ENCODE measurements around the gene FAM72B. TPM values are rescaled to one million over a fixed set of nuclear protein-coding genes. Genes with fewer than 3 reads are reported as not detected.
"Not testable (repeated sequence)": the region's sequence is repeated elsewhere in the genome, so short reads cannot be mapped to it uniquely, and the experiment has no call there.

Gene FAM72B
- total RNA-seq, 3 donors from 2014 or later, result 0.73 to 1.9 TPM; not detected in 1

GRCh38 chr1:121185140-121185708, 1.1 kb upstream of the FAM72B start:
- H3K4me1 ChIP-seq; DNase-seq (ENCODE audit: low spot score in 2 of 2); H3K36me3 ChIP-seq; H3K9me3 ChIP-seq; H3K27me3 ChIP-seq; intact Hi-C loops (cut with DNase I; ENCODE audit: low total_unique reads): not testable (repeated sequence)
- Histone ChIP-seq H3K27ac (peak overlapping the region; percentile 60 to 88), H3K4me3 (peak overlapping the region; percentile 45 to 67 (median 50))

GRCh38 chr1:121183867-121184266, 273 bp downstream of the FAM72B start:
- H3K4me3 ChIP-seq, result peak overlapping the region; percentile 20 to 59 (median 44)
- H3K4me1 ChIP-seq; H3K36me3 ChIP-seq; DNase-seq (ENCODE audit: low spot score in 2 of 2); H3K9me3 ChIP-seq; H3K27me3 ChIP-seq; H3K27ac ChIP-seq; intact Hi-C loops (cut with DNase I; ENCODE audit: low total_unique reads): not testable (repeated sequence)

DNA sequence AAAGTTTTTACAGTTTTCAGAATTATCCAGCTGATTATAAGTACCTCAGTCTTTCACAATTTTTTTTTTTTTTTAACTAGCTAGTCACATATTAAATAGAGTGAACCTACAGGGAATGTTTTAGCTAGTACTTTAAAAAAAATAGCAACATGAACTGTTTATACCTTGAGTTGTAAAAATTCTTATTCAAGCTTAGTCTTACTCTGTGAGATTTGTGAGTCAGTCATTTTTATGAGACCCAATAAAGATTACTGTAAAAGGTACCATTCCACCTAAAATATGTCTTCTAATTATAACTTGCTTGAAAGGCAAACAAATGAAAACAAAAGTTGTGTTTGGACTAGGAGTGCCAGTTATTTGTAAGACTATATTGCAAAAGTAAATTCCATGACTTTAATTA, 5.9 kb downstream of the FAM72B start:
- intact Hi-C loops (cut with DNase I; ENCODE audit: low total_unique reads); H3K27ac ChIP-seq; DNase-seq (ENCODE audit: low spot score in 2 of 2); H3K4me1 ChIP-seq; H3K27me3 ChIP-seq; H3K9me3 ChIP-seq; H3K4me3 ChIP-seq; H3K36me3 ChIP-seq: not testable (repeated sequence)

- H3K4me1 ChIP-seq; H3K4me3 ChIP-seq; H3K36me3 ChIP-seq; H3K27ac ChIP-seq; H3K9me3 ChIP-seq; H3K27me3 ChIP-seq; intact Hi-C loops (cut with DNase I; ENCODE audit: low total_unique reads); DNase-seq (ENCODE audit: low spot score in 2 of 2): not testable (repeated sequence)
These were observed 7.5 kb downstream of the FAM72B start for GRCh38 chr1:121176649-121177048.

DNA sequence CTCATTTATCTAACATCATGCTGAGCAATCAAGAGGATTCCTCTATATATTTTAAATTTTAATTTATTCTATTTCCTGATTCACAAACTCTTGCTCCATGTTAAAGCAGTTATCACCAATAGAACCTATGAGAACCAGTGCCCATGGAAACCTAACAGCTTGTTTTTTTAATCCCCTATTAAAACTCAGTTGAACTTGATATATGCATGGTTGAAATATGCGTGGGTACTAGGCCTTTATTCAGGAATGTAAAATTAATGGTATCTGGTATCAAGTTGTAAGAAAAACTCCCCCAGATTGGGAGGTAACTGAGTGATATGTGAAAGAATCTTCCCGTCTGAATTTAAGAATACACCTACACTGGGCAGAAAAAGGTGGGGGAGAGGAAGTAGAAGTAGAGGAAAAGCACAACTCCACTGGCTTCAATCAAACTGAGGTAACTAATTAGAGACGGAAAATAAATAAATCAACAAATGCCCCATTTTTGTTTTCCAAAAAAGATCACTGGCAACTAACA, 15.9 kb downstream of the FAM72B start:
- H3K36me3 ChIP-seq; intact Hi-C loops (cut with DNase I; ENCODE audit: low total_unique reads); DNase-seq (ENCODE audit: low spot score in 2 of 2); H3K27ac ChIP-seq; H3K4me3 ChIP-seq; H3K9me3 ChIP-seq; H3K27me3 ChIP-seq; H3K4me1 ChIP-seq: not testable (repeated sequence)

DNA sequence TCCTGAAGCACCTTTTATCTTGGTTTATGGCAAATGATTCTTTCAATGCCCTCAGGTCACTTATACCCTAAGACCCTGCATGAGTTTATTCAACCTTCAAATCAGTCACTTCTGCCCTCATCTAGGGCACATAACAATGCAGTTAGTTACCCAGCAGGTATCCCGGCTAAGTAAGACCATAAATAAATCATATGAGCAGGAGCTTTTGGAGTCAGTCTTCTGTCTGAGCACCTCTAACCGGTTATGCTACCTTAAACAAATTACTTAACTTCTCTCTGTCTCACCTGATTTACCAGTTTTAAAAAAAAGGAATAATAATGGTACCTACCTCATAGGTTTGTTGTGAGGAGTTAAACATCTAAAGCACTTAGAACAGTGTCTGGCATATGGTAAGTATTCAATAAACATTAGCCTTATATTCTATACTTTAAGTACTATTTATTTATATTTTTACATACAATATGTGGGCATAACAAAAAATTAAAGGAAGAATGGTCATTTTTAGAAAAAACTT, 16.9 kb downstream of the FAM72B start:
- H3K36me3 ChIP-seq; H3K27me3 ChIP-seq; H3K4me1 ChIP-seq; DNase-seq (ENCODE audit: low spot score in 2 of 2); H3K27ac ChIP-seq; H3K9me3 ChIP-seq; H3K4me3 ChIP-seq; intact Hi-C loops (cut with DNase I; ENCODE audit: low total_unique reads): not testable (repeated sequence)

DNA sequence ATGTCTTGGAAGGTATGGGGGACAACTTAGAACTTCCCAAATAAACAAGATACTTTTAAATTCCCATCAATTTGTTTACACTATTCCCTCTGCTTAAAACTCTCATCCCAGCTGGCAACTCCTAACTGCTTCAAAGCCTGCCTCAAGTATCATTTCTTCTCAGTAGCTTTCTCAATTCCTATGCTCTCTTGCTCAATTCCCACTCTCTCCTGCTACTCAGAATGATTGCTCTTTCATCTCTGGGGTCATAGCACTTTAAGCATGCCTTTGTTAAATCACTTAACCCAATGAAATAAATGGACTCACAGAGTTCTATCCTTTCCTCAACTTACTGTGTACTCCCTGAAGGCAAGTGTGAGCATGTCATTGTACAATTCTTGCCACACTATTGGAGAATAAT, 18.8 kb downstream of the FAM72B start:
- H3K4me1 ChIP-seq; intact Hi-C loops (cut with DNase I; ENCODE audit: low total_unique reads); DNase-seq (ENCODE audit: low spot score in 2 of 2); H3K4me3 ChIP-seq; H3K36me3 ChIP-seq; H3K9me3 ChIP-seq; H3K27me3 ChIP-seq; H3K27ac ChIP-seq: not testable (repeated sequence)

DNA sequence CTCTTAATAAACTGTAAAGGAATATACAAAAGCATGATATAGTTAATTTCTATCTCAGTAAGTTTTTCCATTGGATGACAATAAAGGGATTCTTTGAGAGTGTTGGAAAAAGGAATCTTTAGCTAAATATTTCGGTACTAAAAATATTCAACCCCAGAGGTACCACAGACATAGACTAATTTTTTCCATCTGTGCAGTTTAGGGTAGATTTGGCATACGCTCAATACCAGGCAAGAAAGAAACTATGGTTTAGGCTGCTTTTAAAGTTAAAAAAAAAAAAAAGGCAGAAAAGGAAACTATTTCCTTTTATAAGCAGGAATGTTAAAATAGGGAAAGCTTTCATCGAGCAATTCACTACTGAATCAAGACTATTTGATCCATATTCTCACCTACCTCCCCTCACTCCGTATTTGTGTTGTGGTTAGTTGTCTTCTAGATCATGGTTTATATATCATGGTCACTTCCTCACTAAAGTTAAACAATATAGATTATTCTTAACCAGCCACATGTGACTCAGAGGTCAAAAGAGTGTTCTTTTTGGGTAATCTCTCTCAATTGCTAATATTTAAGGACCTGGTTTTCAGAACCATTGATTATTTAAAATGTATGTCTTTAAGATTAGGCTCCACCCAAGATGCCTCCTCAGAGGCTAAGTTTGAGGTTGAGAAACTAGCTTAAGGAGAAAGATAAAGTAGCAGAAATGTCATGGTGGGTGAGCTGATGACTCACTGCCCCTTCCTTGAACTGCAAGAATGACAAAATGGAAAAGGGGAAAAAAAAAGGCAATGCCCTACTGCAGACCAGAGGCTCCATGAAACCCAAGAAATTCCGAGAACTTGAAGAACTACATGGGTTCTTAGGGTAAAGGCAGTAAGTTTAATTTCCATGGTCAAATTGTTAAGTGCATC, 20.0 kb downstream of the FAM72B start:
- H3K4me1 ChIP-seq; H3K27ac ChIP-seq; H3K4me3 ChIP-seq; H3K27me3 ChIP-seq; H3K9me3 ChIP-seq; DNase-seq (ENCODE audit: low spot score in 2 of 2); H3K36me3 ChIP-seq; intact Hi-C loops (cut with DNase I; ENCODE audit: low total_unique reads): not testable (repeated sequence)

DNA sequence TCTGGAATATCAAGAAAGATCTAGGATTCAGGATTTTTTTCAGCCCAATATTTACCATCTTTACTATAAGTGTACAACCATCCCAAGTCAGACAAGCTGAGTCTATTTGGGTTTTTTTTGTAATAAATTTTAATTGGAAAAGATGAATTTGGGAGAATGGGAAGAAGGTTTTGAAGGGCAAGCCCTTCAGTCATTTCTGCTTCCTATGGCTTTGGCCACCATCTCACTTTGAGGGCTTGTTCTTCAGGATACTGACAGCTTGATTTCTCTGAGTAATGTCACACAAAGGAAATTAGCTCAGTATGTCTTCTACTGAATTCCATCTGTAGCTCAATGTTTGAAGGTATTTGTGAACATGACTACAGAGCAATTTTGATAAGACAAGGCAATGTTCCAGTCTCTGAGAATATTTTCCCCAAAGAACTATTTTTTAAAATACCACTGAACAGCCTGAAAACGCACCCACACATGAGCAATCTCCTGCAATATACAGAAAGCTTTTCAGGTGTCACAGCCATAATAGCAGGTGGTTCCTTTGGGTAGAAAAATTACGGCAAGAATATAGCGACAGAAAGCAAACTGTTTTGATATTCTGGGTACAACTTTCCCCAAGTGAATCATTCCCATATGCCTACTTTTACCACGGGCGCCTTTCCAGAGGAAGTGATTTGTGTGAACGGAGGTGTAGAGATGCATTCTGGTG, 22.8 kb downstream of the FAM72B start:
- H3K27me3 ChIP-seq; H3K36me3 ChIP-seq; H3K27ac ChIP-seq; H3K9me3 ChIP-seq; H3K4me3 ChIP-seq; H3K4me1 ChIP-seq; intact Hi-C loops (cut with DNase I; ENCODE audit: low total_unique reads); DNase-seq (ENCODE audit: low spot score in 2 of 2): not testable (repeated sequence)

GRCh38 chr1:121160118-121160517, 24.0 kb downstream of the FAM72B start:
- H3K9me3 ChIP-seq; intact Hi-C loops (cut with DNase I; ENCODE audit: low total_unique reads); H3K27me3 ChIP-seq; DNase-seq (ENCODE audit: low spot score in 2 of 2); H3K4me3 ChIP-seq; H3K4me1 ChIP-seq; H3K36me3 ChIP-seq; H3K27ac ChIP-seq: not testable (repeated sequence)

DNA sequence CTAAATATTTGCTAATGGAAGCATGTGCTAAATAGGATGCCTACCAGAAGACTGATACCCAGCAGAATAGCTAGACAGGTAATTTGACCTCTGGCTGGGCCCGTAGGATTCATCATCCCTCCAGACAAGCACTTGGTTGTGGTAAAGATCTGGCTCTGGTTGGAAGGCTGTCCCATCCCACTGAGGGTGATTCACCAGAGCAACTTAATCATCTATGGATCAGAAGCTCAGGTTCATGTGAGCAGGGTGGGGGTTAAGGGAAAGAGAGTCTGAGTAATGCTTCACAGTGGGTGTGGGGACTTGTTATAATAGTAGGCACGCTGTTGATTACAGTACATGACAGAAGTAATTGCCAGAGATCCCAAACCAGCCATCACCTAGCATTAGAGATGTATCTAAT, 26.5 kb downstream of the FAM72B start:
- H3K4me3 ChIP-seq; DNase-seq (ENCODE audit: low spot score in 2 of 2); H3K36me3 ChIP-seq; intact Hi-C loops (cut with DNase I; ENCODE audit: low total_unique reads); H3K27ac ChIP-seq; H3K9me3 ChIP-seq; H3K4me1 ChIP-seq; H3K27me3 ChIP-seq: not testable (repeated sequence)

- H3K36me3 ChIP-seq; H3K4me1 ChIP-seq; H3K27me3 ChIP-seq; H3K4me3 ChIP-seq; H3K9me3 ChIP-seq; intact Hi-C loops (cut with DNase I; ENCODE audit: low total_unique reads); DNase-seq (ENCODE audit: low spot score in 2 of 2); H3K27ac ChIP-seq: not testable (repeated sequence)
These were observed 27.1 kb downstream of the FAM72B start for GRCh38 chr1:121156958-121157603.
